ENCODE results near the gene TIMP4. TPM values are rescaled to one million over a fixed set of nuclear protein-coding genes. Genes with fewer than 3 reads are reported as not detected.

The TIMP4 gene
- total RNA-seq, 6 experiments from 2014 or later: 0.14 to 1.2 (median 0.96) TPM

DNA sequence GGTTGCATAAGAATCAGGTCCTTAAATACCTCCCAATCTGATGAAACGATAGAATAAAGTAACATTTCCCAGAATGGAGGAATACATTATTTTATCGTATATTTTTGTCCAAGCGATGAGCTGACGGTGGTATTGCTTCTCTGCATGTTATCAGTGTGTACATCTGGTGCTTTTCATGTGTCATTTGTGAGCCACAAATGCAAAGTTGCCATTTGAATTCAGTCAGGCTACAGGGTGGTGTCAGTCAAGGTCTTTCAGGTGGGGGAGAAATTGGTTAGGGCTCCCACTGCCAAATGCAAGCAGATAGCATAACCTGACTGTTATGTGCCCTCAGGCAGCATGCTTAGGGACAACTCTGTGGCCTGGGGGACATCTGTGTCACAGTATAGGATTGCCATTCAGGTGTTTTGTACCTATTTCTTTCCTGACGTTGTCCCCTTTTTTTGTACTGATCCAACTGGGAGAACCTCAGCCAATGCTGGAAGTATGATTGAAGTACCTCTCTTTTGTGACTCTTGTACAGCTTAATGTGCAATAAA is 26.5 kb upstream of the TIMP4 start:
- Mint-ChIP-seq H3K4me1 (ENCODE audit: low read depth) (peaks cover 24% of the 10 kb centered on the region), H3K9me3 (no peaks in the 10 kb centered on the region), H3K4me3 (no peak overlapping the region), H3K27ac (no peak overlapping the region), H3K27me3 (ENCODE audit: insufficient read depth) (peaks cover 6% of the 10 kb centered on the region), H3K36me3 (ENCODE audit: low read depth) (peaks cover 2% of the 10 kb centered on the region)
- TF ChIP-seq, protein P1, sequence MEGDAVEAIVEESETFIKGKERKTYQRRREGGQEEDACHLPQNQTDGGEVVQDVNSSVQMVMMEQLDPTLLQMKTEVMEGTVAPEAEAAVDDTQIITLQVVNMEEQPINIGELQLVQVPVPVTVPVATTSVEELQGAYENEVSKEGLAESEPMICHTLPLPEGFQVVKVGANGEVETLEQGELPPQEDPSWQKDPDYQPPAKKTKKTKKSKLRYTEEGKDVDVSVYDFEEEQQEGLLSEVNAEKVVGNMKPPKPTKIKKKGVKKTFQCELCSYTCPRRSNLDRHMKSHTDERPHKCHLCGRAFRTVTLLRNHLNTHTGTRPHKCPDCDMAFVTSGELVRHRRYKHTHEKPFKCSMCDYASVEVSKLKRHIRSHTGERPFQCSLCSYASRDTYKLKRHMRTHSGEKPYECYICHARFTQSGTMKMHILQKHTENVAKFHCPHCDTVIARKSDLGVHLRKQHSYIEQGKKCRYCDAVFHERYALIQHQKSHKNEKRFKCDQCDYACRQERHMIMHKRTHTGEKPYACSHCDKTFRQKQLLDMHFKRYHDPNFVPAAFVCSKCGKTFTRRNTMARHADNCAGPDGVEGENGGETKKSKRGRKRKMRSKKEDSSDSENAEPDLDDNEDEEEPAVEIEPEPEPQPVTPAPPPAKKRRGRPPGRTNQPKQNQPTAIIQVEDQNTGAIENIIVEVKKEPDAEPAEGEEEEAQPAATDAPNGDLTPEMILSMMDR (IDR thresholded peaks at IDR 0.05): no peak
- DNase-seq: no peak

DNA sequence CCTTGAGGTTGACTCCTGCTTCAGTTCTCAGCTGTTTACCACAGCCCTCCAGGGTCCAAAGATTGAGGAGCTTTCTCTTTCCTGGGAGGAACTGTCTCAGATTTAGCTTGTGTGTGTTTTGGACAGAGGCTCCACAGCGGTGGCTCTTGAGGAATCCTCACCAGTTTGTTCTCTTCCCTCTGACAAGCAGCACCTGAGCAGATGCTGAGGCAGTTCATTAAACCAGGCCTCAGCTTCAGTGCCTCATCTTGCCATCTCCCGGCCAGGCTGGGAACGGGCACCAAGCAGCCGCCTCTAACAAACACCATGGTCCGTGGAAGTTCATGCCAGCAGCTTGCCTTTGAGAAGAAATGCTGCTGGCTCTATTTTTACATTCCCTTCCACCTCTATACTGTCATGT is 25.8 kb upstream of the TIMP4 start:
- H3K4me3 Mint-ChIP-seq: no peak overlapping the region
- H3K36me3 Mint-ChIP-seq (ENCODE audit: low read depth): no peaks in the 10 kb centered on the region
- no peak for DNase-seq
- H3K27ac Mint-ChIP-seq: no peak overlapping the region
- peaks cover 7% of the 10 kb centered on the region for H3K27me3 Mint-ChIP-seq (ENCODE audit: insufficient read depth)
- peaks cover 28% of the 10 kb centered on the region for H3K4me1 Mint-ChIP-seq (ENCODE audit: low read depth)
- TF ChIP-seq, protein P1 (IDR thresholded peaks at IDR 0.05): no peak
- no peaks in the 10 kb centered on the region for H3K9me3 Mint-ChIP-seq

DNA sequence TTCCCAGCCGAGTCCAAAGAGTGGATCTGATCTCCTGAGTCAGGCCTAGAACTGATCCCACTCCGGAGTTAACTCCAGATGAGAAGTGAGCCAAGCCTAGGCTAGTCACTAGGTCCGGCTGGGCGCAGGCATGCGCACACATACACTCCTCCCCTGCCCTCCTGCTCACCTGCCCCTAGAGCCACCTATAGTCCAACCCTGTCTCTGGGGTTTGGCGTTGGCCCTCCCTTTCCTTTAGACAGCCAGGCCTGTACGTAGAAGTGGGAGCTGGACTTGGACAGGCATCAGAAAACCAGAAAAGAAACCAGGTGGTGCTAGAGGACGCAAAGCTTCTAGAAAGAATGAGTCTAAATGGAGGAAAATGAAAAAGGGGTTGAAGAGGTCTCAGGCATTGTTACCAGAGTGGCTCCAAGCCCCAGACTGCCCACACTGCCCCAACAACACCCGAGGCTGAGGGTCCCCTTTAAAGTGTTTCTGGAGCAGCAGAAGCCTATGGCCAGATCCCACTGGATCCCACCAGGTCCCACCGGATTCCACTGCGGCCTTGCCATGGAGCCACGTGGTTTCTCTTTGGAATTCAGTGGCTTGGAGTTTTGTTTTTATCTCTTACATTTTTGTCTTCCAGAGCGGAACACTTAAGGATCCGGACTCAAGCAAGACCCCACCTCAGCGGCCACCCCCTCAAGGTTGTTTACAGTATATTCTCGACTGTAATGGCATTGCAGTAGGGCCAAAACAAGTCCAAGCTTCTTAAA is 24.2 kb upstream of the TIMP4 start:
- H3K27ac Mint-ChIP-seq: no peak overlapping the region
- H3K27me3 Mint-ChIP-seq (ENCODE audit: insufficient read depth): peaks cover 6% of the 10 kb centered on the region
- TF ChIP-seq, protein P1 (IDR thresholded peaks at IDR 0.05): no peak
- H3K4me3 Mint-ChIP-seq: no peak overlapping the region
- no peak for DNase-seq
- H3K36me3 Mint-ChIP-seq (ENCODE audit: low read depth): no peaks in the 10 kb centered on the region
- no peaks in the 10 kb centered on the region for H3K9me3 Mint-ChIP-seq
- peaks cover 26% of the 10 kb centered on the region for H3K4me1 Mint-ChIP-seq (ENCODE audit: low read depth)

DNA sequence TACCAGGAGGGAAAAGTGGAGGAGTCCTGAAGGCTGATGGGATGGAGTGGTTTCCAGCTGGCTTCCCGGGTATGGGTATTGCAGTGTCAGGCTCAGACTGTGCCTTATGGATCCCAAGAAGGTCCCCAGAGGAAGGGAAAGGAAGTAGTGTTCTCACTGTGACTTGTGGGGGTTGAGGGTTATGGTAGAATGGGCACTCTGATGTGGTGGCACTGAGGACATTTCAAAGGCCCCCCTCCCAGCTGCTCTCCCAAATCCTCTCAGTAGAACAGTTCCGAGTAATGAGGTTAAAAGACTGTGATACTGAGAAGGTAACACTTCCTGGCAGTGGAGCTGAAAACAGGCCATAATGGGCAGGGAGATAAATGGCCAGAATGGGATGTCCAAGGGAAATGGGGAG is 23.1 kb upstream of the TIMP4 start:
- TF ChIP-seq, protein P1 (IDR thresholded peaks at IDR 0.05): no peak
- Mint-ChIP-seq H3K4me1 (ENCODE audit: low read depth) (peaks cover 17% of the 10 kb centered on the region), H3K36me3 (ENCODE audit: low read depth) (no peaks in the 10 kb centered on the region), H3K27ac (no peak overlapping the region), H3K27me3 (ENCODE audit: insufficient read depth) (peaks cover 6% of the 10 kb centered on the region), H3K4me3 (no peak overlapping the region), H3K9me3 (no peaks in the 10 kb centered on the region)
- no peak for DNase-seq

DNA sequence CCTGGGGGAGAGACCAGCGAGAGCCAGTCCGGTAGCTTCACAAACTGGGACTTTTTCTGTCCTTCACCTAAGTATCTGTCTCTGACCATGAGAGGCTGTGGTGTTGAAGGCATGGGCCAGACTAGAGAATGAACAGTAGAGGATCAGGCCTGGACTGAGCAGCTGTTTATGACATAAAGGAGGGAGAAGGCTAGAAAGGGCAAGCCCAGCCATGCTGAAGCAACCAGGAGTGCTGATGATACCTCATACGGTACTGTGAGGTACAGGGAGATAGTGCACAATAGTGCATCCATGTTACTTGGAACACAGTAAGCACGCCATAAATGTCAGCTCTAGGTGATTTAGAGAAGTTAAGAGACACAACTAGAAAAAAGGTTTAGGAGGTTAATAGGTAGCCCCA is 22.6 kb upstream of the TIMP4 start:
- H3K4me3 Mint-ChIP-seq: no peak overlapping the region
- no peaks in the 10 kb centered on the region for H3K36me3 Mint-ChIP-seq (ENCODE audit: low read depth)
- TF ChIP-seq, protein P1 (IDR thresholded peaks at IDR 0.05): no peak
- peaks cover 17% of the 10 kb centered on the region for H3K4me1 Mint-ChIP-seq (ENCODE audit: low read depth)
- peaks cover 7% of the 10 kb centered on the region for H3K27me3 Mint-ChIP-seq (ENCODE audit: insufficient read depth)
- no peak overlapping the region for H3K27ac Mint-ChIP-seq
- no peaks in the 10 kb centered on the region for H3K9me3 Mint-ChIP-seq
- no peak for DNase-seq

Data from HFFc6 (cell line).